HG02588 (cell line): ENCODE data around the gene BCOR.

ENCODE experiments used
- ATAC-seq: cut with Tn5 transposase; IDR thresholded peaks from one replicate; pipeline ENCODE4 v1.9.1; 2021; ENCODE audit warnings: mild to moderate bottlenecking, moderate library complexity; ENCODE audit not compliant: unreplicated experiment

The BCOR gene

DNA sequence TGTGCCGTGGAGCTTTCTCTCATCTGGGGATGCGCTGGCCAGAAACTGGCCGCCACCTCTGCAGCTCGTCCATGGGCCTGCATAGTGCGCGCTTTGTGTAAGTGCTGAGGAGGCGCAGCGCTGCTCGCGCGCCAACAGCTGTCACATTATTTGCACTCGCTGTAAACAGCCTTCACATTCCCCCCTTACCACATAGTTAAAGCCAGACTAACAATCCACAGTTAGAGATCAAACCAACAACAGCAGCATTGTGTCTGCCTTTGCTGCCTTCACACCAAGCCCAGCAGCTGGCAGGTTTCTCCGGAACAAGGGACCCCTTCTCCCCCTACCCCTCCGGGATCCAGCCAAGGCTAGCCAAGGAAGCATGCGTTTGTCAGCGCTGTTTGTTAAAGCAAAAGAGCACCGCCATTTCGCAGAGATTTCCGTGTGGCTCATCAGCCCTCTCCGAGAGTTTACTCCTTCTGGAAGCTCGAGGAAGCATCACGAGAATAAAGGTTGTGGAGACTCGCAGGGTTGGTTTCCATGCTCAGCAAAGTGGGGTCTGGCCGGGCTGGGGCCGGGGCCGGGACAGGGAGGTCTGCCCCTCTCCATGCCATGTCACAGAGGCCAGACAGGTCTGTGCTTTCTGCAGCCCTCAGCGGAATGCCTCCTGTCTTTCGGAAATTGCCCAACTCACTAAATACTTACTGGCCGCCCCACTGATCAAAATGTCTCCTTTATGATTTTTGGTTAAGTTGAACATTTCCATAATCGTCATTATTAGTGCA is 11.0 kb downstream of the BCOR start:
- no peak for ATAC-seq

DNA sequence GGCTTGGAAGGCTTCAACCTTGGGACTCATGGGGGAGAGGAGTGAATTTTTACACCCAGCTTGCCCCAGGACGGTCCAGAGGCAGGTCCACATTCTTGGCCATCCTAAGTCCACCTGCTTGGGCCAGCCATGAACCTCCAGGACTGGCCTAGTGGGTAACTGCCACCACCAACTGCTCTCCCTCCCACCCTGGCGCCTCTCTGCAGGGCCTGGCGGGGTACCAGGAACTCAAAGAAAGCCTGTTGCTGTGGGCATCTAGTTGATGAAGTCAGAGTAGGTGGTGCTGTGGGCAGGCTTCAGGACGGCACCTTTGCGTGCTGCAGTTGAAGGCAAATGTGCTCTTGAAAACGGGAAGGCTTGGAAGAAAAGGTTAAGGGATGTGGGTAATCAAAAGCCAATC is 12.0 kb downstream of the BCOR start:
- ATAC-seq: no peak

DNA sequence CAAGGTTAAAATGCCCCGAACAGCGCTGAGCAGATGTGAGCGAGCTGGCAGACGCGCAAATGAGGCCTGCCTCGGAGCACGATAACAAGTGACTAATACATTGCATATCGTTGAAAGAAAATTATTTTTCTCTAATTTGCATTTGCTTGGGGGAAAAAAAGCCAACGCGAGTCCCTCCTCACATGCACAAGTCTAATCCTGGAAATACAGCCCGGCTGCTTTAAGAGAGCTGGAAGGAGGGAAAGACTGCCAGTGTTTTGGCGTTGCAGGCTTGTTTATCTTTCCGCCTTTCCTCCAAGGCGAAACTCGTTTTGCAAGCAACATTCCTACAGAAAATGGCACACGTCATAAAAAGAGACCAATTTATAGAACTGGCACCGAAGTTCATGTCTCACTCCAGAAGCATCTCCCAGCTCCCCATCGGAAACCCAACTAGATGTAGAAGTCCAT is 12.6 kb downstream of the BCOR start:
- no peak for ATAC-seq

DNA sequence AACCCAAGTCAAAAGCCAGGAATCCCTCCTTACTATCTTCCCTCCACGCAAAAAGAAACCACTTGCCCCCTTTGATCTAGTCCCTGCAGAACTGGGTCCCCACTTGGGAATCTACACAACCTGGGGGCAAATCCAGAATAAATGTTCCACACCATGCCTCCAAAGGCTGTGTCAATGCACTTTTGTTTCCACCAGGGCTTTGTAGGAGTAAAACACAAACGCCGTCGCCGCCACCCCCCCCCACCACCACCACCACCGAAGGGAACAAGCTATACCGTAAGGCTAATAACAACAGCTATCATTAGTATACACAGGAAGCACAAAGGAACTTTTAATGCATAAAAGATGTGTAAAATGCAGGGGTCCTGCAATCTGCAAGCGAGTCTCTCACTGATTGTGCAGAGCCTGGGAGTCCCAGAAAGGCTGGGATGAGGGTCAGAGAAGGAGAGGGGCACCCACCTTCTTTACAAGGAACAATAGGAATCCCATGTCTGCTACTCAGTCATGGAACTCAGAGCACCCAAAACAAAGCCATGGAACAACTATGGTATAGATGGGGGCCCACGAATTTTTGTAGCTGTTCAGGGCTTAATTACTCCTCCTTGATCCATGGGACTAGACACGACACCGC is 13.2 kb downstream of the BCOR start:
- no peak for ATAC-seq

DNA sequence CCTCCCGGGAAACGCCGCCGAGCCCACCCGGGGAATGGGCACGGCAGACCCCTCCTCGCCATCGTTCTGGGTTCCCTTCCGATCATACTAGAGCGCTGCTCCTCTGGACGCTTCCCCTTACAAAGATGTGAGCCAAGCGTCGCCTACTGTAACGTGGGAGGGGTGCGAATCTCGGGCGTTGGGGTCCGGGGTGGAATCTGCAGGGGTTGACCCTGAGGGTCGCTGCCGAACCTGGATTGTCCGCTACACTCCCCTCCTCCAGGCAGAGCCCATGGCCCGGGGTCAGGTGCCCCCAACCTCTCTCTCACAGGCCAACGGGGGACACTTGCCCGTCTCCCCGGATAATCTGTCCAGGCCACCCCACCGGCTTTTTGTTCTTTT is 13.8 kb downstream of the BCOR start:
- ATAC-seq: no peak

DNA sequence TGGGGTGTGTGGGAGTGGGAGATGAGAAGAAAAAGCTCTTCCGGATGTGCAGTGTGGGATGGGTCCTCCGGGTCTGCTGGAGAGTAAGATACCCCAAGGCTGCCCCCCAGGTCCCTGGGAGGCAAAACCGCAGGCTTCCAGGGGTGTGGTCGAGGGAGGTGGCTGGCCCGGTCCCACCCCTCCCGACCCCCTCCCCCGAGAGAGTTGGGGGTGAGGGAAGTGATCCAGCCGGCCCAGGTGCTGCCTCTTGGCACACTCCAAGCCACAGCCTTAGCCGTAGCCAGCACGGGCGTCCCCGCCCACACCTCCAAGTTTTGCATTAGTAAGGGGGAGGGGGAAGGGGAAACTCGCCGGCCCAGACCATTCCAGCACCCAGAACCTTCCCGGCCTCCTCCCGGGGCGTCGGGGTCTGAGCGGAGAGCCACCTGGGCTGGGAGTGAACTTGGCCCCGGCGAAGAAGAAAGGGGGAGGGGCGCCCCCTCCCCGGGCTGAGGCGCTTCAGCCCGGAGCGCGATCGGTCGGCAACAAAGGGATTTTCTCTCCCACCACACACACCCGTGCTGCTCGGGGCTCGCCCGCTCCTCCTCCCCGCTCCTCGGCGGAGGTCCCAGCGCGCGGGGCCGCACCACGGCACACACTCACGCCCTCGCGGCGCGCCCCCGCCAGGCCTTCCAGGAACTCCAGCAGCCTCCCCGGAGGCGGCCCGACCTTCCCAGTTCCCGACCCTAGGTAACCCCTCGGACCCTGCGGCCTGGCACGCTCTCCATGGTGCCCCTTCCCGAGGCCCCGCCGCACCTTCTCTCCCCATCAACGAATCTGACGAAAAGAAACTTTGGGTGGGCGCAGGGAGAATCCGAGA is 14.4 kb downstream of the BCOR start:
- no peak for ATAC-seq

DNA sequence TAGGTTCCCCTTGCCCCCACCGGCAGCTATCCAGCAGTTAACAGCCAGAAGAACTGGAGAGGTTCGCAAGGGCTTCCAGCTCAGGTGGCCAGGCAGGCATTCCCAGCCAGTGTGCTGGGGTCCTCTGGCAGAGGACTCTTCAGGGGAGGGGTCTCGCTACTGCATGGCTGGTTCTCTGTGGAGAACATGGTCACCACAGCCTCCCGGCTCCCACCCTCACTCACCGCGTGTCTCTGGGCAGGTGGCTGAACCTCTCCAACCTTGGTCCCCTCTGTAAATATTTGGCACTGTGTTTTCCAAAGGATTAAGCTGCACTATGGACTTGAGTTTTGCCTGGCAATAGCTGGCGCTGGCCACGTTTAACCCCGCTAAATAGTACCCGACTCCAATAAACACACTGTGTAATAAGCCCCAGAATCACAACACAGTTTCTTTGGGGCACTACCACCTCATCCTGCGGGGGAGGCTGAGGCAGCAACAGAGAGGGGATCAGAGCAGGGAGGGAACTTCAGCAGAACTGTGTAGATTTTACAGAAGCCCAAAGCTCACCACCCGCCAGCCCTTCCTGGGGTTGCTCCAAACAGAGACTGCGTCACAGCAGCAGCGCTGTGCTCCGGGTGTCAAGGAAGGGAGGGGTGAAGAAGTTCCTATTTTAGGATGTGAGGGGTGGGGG is 15.2 kb downstream of the BCOR start:
- ATAC-seq: no peak

DNA sequence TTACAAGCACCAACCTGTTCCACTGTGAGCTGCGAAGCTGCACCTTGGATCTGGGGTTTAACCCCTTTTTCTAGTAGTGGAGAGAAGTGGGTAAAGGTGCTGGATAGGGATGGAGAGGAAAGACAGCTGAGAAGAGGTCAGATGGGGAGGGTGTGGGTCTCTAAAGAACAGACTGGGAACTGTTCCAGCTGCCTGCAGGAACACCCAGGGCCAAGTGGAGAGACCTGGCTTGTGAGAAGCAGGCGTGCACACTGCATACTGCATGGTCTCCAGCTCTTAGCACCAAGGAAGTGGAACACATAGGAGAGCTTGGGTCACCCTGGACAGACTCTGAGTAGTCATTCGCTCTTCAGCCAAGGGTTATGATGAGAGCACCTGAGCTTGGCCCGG is 16.1 kb downstream of the BCOR start:
- ATAC-seq: no peak

DNA sequence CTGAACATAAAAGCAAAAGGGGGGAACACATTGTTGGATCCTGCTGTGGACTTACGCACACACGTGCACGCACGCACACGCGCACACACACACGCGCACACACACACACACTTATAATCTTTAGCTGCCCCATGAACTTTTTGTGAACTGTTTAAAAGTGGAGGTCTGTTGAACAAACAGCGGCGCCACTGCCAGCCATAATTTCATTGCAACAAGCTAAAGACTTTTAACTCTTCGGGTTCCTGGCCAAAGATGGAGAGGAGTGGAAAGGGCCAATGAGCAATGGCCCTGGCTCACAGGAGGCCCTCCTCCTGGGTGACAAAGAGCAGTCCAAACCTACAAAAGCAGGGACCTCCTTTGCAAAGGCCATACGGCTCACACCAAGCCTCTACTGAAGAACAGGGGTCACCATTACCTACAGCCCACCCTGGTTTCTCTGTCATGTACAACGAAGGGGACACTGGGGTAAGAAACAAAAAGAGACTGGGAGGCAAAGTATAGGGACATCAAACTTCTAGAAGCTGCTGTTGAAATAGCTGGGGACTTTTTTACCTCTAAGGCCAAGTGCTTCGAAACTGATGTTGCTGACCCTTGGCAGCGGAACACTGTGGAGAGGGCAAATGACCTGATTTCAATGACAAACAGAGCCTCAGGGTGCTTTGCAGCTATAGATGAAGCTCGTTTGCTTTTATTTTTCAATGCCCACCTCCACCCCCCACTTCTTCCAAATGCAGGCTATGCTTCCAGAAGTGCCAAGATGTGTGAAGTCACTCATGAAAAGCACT is 16.7 kb downstream of the BCOR start:
- ATAC-seq: no peak

DNA sequence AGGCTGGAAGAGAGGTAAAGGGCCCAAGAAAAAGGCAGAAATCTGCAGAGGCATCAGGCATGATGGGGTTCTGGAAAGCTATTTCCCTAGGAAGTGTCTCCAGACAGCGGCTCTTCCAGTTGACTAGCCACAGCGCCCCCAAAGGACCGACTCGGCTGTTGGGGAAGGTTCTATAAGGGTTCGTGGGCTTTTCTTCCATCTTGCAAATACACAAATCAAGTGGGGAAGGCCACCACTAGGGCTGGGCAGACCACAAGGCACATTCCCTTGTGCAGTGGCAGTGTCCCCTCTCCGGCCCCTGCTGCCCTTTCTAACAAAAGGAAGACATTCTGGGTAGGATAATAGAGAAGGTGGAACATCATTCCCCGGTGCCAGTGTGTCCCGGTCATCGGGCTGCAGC is 18.2 kb downstream of the BCOR start:
- no peak for ATAC-seq

DNA sequence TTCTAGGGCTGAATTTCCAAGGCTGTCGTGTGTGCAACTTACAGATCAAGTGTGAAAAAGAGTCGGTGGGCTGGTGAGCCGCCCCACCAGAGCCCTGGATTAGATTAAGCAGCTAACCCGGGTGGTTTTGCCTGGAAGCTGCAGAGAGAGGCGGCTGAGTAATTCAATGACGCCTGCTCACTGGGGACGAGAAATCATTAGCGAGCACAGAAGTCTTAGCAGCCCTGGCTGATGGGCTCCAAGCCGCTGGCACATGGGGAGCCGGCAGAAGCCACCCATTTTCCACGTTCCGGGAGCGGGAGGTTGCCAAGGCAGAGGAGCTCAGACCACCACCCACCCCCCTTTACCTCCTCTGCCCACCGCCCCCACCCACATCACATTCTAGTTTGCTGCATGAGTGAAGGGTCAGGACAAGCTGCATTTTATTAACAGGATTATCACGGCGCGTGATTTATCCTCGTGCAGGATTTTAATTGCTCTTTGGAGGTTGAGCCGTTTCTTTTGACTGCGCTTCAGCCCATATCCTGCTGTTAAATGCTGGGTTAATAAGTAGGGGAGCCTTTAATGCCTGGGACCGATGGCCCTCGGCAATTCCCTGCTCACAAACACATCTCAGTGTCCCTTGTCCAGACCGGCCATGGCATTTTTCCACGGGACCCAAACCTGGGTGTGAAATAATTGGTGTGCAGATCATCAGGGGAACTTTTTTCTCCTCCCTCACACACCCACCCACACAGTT is 19.1 kb downstream of the BCOR start:
- no peak for ATAC-seq

DNA sequence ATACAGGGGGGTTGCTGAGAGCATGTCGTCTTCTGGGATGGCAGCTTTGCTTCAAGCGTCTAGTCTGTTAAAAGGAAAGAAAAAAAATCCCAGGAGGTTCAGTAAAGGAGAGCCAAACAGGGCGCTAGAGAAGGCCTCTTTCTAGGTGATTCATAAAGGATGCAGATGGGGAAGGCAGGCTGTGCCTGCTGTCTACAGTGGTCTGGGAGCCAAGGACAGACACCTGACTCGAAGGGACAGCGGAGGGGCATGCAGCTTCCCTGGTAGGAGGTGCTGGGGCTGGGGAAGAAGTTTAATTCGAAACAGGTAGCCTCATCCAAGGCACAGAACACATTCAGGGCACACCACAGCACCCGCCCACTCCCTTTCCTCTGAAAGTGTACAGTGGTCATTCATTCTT is 19.9 kb downstream of the BCOR start:
- ATAC-seq: no peak

DNA sequence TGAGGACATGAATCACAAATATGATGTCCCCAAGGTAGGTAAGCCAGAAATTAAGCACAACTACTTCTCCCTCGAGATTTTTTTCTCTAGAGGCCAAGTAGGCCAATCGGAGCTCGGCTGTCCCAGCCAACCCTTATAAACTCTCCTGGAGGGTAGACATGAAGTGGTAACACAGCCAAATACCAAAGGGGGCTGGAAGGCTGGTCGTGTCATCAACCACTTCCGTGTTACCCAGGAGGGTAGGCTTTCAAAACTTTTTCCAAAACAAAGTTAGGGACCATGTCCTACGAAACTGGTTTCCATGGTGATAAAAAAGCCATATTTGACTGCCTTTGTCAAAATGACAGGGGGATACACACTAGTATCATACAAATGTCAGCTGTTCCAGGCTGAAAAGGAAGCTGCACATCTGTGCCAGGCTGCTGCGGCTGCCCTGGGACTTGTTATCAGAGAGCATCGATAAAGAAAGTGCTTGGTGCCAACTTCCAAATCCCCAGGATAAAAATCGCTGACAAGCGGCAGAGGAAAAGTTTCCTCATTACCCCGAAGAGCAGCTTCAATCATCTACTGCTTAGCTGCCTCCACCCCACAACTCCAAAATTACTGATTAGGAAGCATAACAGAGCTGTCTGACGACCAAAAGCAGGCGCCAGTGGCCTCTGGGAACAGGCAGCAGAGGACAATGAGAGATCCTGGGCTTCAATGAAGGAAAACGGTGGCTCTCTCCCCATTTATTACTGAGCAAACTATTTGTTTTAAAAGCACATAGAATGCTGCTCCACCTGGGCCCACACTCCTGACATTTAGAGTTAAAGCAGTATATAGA is 20.8 kb downstream of the BCOR start:
- no peak for ATAC-seq

DNA sequence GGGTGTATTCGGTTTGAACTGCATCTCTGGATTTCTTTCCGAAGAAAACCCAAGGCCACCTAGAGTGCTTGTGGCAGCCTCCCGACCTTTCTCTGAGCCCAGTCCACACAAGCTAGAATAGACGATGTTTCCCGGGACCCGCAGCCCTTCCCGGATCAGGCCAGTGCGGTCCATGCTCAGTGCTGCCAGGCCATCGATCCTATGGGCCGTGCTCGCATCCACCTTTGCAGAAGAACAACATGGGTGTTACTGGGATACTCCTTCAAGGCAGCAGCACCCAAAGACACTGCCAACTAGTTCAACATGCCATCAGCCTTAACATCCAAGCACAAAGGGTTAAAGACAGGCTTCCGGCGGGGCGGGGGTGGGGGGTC is 22.8 kb downstream of the BCOR start:
- ATAC-seq: no peak

DNA sequence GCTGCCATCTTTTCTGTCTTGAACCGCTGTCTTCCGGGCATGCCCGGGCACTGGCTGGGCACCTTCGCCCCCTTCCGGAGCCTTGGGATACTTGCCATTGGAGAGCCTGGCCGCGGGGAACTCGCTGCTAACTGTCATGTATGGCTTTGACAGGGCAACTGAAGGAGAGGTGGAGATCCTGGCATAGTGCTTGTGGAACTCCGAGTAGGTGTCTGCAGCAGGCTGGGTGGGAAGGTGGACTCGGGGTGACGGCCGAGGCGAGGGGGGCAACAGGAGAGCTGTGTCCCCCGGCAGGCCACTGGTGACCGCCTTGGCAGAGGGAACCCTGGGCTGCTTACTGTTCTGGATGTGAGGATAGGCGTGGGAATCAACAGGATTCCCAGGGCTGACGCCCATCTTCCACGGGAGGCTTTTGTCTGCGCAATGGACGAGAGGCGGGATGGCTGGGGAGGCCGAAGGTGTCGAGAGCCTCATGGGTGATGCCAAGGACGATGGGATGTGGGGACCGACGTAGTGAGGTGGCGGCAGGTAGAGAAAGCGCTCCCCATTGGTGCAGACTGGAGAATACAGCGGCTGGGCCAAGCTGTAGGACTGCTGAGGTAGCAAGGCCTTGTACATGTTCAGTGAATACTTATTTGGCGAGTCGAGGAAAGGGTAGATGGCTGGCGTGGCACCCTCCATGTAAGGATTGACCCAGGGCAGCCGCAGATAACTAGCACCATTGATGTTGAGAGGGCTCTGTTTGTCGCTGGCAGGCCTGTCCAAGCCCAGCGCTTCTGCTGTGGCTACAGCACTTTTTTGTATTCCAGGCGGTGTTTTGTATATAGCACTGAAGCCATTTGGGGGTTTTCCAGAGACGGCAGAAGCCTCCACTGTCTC is 23.4 kb downstream of the BCOR start:
- no peak for ATAC-seq

DNA sequence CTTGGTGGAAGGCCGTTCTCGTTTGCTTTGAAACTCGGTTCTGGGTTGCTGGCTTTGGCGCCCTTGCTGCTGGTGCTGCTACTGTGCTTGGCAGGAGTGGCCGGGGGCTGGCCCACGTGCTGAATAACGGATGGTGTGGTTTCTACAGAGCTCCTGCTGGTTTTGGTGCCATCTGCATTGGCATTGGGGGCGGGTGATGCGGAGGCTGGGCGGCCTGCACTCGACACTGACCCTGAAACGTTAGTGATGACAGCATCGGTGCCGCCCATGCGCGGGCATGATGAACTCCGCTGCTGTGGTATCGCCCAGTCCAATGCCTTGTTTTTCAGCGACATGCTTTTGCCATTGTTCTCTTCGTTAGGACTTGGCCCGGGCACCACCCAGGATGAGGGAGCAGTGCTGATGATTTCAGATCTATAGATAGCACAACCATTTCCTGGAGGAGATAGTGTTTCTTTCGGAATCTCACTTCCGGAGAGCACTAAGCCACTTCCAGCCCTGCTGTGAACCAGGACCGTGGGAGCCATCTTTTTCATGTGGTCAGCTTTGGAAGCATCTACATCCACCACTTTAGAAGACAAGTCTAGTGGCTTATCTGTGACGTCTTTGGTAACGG is 24.2 kb downstream of the BCOR start:
- ATAC-seq: no peak

DNA sequence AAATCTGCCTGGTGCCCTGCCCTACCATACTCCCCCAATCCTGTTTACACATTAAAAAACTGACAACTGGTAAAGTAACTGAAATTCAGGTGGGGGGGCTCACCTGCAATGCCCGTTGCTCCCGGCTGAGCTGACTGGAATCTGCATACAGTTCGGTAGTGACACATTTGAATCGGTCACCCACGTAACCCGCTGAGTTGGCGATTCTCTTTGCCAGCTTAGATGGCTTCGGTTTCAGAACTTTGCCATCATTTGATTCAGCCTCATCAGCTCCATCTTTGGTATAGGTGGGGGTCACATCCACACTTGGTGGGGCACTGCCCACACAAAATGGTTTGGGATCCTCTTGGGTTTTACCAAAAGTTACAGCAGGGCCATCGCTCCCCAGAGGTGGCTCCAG is 25.5 kb downstream of the BCOR start:
- no peak for ATAC-seq

DNA sequence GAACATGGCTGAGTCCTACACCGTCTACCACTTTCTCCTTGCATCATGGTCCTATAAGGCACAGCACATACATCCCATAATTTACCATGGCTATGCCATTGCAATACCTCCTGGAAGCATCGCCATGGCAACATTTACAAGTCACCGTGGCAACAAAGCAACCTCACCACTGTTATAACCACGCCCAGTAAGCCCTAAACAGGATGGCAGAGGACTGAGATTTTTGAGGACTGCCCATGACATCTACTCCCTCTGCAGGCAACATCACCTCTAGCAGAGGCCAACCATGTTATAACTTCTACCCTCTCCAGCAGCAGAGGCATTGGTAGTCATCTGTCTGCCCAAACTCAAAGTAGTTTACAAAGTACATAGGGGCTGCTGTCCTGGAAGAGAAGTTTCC is 29.7 kb downstream of the BCOR start:
- no peak for ATAC-seq
